WERI-Rb-1 (cell line): ENCODE results near the gene PADI2.

ENCODE experiments used
- DNase-seq: peaks from one replicate; pipeline ENCODE4 v3.0.0-alpha.2; 2020
- H3K27ac ChIP-seq: fragments of 250-450 bp; sonication (Bioruptor Pico); 2 replicates; pipeline ENCODE4 v1.5.1; 2020; ENCODE audit warnings: mild to moderate bottlenecking, moderate library complexity
- H3K27me3 ChIP-seq: fragments of 250-450 bp; sonication (Bioruptor Pico); 2 replicates; pipeline ENCODE4 v1.5.1; 2021; ENCODE audit warnings: mild to moderate bottlenecking, low read depth, moderate library complexity; ENCODE audit not compliant: insufficient read depth, severe bottlenecking
- H3K36me3 ChIP-seq: fragments of 250-450 bp; sonication (Bioruptor Pico); 2 replicates; pipeline ENCODE4 v1.5.1; 2020; ENCODE audit warnings: mild to moderate bottlenecking, moderate library complexity
- H3K4me3 ChIP-seq: 2 replicates; pipeline ENCODE4 v1.5.1; 2011; ENCODE audit warnings: low read depth, mild to moderate bottlenecking, control low read depth, low read length
- H3K9me3 ChIP-seq: fragments of 250-450 bp; sonication (Bioruptor Pico); 2 replicates; pipeline ENCODE4 v1.5.1; 2021; ENCODE audit warnings: mild to moderate bottlenecking, moderate library complexity; ENCODE audit not compliant: severe bottlenecking
- TF ChIP-seq, protein P1 (sequence below): IDR thresholded peaks from 2 replicates; pipeline ENCODE4 v1.5.1; 2011; ENCODE audit warnings: low read depth, mild to moderate bottlenecking, control low read depth, inconsistent platforms, low read length

PADI2 gene

DNA sequence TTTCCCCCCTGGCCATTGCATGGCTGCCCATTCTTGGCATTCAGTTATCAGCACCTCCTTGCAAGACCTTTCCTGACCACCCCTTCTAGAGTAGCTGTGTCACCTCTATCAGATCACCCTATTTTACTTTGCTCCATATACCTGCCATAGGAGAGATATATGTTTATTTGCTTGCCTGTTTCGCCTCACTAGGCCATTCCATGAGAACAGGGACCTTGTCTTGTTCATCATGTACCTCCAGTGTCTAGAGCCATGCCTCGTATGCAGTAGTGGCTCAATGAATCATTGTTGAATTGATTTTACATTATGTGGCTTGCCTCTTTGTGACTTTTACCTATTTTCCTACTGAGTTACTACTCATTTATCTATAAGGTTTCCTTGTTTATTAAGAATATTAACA lies 26.4 kb upstream of the PADI2 start:
- Histone ChIP-seq H3K4me3 (no peak overlapping the region), H3K36me3 (no peaks in the 10 kb centered on the region), H3K27me3 (no peaks in the 10 kb centered on the region), H3K9me3 (peaks cover 2% of the 10 kb centered on the region), H3K27ac (no peak overlapping the region)
- DNase-seq = no peak
- TF ChIP-seq, protein P1, sequence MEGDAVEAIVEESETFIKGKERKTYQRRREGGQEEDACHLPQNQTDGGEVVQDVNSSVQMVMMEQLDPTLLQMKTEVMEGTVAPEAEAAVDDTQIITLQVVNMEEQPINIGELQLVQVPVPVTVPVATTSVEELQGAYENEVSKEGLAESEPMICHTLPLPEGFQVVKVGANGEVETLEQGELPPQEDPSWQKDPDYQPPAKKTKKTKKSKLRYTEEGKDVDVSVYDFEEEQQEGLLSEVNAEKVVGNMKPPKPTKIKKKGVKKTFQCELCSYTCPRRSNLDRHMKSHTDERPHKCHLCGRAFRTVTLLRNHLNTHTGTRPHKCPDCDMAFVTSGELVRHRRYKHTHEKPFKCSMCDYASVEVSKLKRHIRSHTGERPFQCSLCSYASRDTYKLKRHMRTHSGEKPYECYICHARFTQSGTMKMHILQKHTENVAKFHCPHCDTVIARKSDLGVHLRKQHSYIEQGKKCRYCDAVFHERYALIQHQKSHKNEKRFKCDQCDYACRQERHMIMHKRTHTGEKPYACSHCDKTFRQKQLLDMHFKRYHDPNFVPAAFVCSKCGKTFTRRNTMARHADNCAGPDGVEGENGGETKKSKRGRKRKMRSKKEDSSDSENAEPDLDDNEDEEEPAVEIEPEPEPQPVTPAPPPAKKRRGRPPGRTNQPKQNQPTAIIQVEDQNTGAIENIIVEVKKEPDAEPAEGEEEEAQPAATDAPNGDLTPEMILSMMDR = no peak

DNA sequence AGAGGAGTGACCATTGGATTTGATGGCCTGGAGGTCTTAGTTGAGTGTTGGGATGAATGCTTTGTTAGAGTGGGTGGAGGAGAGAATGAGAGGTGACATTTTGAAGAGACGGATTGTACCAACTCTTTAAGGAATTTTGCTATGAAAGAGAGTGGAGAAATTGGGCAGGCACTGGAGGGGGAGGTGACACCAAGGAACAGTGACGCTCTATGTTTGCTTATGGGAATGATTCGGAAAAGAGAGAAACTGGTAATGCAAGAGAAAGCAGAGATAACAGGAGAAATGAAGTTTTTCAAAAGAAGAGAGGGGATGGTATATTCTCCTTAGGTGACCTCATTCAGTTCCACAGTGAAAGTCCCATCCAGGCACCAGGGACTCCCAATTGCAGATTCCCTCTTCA lies 24.5 kb upstream of the PADI2 start:
- Histone ChIP-seq H3K27me3 (no peaks in the 10 kb centered on the region), H3K27ac (no peak overlapping the region), H3K4me3 (no peak overlapping the region), H3K9me3 (no peaks in the 10 kb centered on the region), H3K36me3 (no peaks in the 10 kb centered on the region)
- no peak for DNase-seq
- TF ChIP-seq, protein P1 = no peak

- Histone ChIP-seq H3K36me3 (no peaks in the 10 kb centered on the region), H3K9me3 (no peaks in the 10 kb centered on the region), H3K27me3 (no peaks in the 10 kb centered on the region), H3K27ac (no peak overlapping the region), H3K4me3 (no peak overlapping the region)
- TF ChIP-seq, protein P1 = no peak
- DNase-seq = no peak
Measured at GRCh38 chr1:17141441-17142197, 22.4 kb upstream of the PADI2 start.

GRCh38 chr1:17140279-17140678 lies 21.0 kb upstream of the PADI2 start:
- Histone ChIP-seq H3K9me3 (no peaks in the 10 kb centered on the region), H3K36me3 (no peaks in the 10 kb centered on the region), H3K4me3 (no peak overlapping the region), H3K27ac (no peak overlapping the region), H3K27me3 (no peaks in the 10 kb centered on the region)
- DNase-seq = no peak
- TF ChIP-seq, protein P1 = no peak

DNA sequence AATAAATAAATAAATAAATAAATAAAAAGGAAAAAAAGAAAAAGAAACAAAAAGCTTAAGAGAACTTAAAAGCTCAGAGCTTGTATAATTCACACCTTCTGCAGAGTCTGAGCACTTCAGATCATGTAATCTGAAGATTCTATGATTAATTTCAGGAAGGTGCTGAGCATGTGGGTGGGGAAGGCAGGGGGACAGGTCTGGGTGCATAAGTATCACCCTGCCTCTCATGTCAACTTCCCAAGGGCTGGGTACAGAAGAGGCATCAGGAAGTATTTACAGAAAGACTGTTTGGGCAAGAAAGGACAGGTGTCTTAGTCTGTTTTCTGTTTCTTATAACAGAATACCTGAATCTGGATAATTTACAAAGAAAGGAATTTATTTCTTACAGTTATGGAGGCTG lies 20.4 kb upstream of the PADI2 start:
- no peak overlapping the region for H3K4me3 ChIP-seq
- no peaks in the 10 kb centered on the region for H3K27me3 ChIP-seq
- TF ChIP-seq, protein P1 = no peak
- H3K27ac ChIP-seq = no peak overlapping the region
- no peaks in the 10 kb centered on the region for H3K36me3 ChIP-seq
- H3K9me3 ChIP-seq = no peaks in the 10 kb centered on the region
- no peak for DNase-seq

GRCh38 chr1:17137441-17137840 lies 18.2 kb upstream of the PADI2 start:
- Histone ChIP-seq H3K27me3 (no peaks in the 10 kb centered on the region), H3K27ac (no peak overlapping the region), H3K4me3 (no peak overlapping the region), H3K36me3 (no peaks in the 10 kb centered on the region), H3K9me3 (no peaks in the 10 kb centered on the region)
- DNase-seq = no peak
- TF ChIP-seq, protein P1 = no peak
